ENCODE measurements around the gene SOX15. TPM values are rescaled to one million over a fixed set of nuclear protein-coding genes. Genes with fewer than 3 reads are reported as not detected.

Gene SOX15
- total and polyA plus RNA-seq, 10 of the 15 experiments (the other 5 are each of a cell fraction or from before 2014, with no cell fraction given): 0.06 to 0.53 (median 0.16) TPM; not detected in 2

- TF ChIP-seq NR2F1 (conservative IDR thresholded peaks at IDR 0.05) (no peak), CTCF (IDR thresholded peaks at IDR 0.05 in 2 of 3, conservative IDR thresholded peaks at IDR 0.05 in 1 of 3; ENCODE audit: control insufficient read depth in 2 of 3, extremely low read depth in 1 of 3, insufficient read depth in 1 of 3, low read depth in 3 of 3, low read length in 3 of 3) (peak in 2 of 3 experiments; percentile 18 to 22; a peak in 3 of 6 replicates)
- ChIA-PET SMC1A (ENCODE audit: uncharacterized antibody, unreplicated experiment) (interaction anchor here (0.6 to 4.6 kb wide), 2 partner anchors 11 to 100 kb away, joined by 3 to 42 read pairs; partner anchors contain the start of genes TP53 and WRAP53), POLR2A (interaction anchor here (0.6 to 3.6 kb wide), 4 partner anchors 13 to 101 kb away, joined by 3 to 39 read pairs (median 9); partner anchors contain the start of genes TP53 and WRAP53), CTCF (interaction anchor here (0.6 to 1.3 kb wide), 3 partner anchors 26 to 216 kb away, joined by 3 to 7 read pairs (median 3); no protein-coding TSS in a partner anchor), RAD21 (ENCODE audit: unreplicated experiment) (interaction anchor here (0.9 to 4.0 kb wide), 2 partner anchors 100 to 231 kb away, joined by 5 to 43 read pairs; partner anchors contain the start of genes TP53 and WRAP53)
- H3K9me3 ChIP-seq (replicated peaks; ENCODE audit: control insufficient read depth, insufficient read depth, low read length): no peaks in the 10 kb centered on the region
- DNase-seq (ENCODE audit: low read depth, low spot score): no peak
- no peak overlapping the region for H3K4me2 ChIP-seq (ENCODE audit: control insufficient read depth, insufficient read depth)
- no peak overlapping the region for H3K9ac ChIP-seq (ENCODE audit: control insufficient read depth, insufficient read depth, low read length)
- H2AFZ ChIP-seq (ENCODE audit: control insufficient read depth, low read depth, low read length): no peak overlapping the region
- FAIRE-seq: no peak
- peaks cover 28% of the 10 kb centered on the region for H3K79me2 ChIP-seq (ENCODE audit: control insufficient read depth, insufficient read depth, low read length)
- H3K36me3 ChIP-seq (ENCODE audit: control insufficient read depth in 2 of 2, insufficient read depth in 2 of 2, low read length in 1 of 2): peaks cover 5 to 9% of the 10 kb centered on the region in 2 experiments
- WGBS (ENCODE audit: insufficient coverage, insufficient replicate concordance, low lambda C conversion rate, missing lambda C conversion rate): 53% methylated on average over 9 of the region's 9 CpGs
- no peak overlapping the region for H3K27ac ChIP-seq (ENCODE audit: control insufficient read depth, insufficient read depth)
- no peaks in the 10 kb centered on the region for H4K20me1 ChIP-seq (ENCODE audit: control insufficient read depth, insufficient read depth)
- intact Hi-C loops (cut with micrococcal nuclease; ENCODE audit: unreplicated experiment) (no loop called here), in situ Hi-C loops (cut with MboI) (no loop called here)
- no peak overlapping the region for H3K4me3 ChIP-seq
- no TSS peak for BruUV-seq (replicated peaks)
- no peak for ATAC-seq
- H3K27me3 ChIP-seq (replicated peaks in 1 of 2; ENCODE audit: control insufficient read depth in 2 of 2, insufficient read depth in 2 of 2, low read length in 1 of 2): no peaks in the 10 kb centered on the region
- H3K4me1 ChIP-seq (ENCODE audit: control insufficient read depth, insufficient read depth, low read length): peaks cover 19% of the 10 kb centered on the region
Measured at GRCh38 chr17:7586673-7587419, 3.0 kb downstream of the SOX15 start.
